BLaER1 (cell line): Measurements from ENCODE around the gene ATP11C.
"Not testable (repeated sequence)": the region's sequence is repeated elsewhere in the genome, so short reads cannot be mapped to it uniquely, and the experiment has no call there.

Source experiments
- H3K27ac ChIP-seq: shearing (Covaris generic); formaldehyde crosslinking; 2 replicates; pipeline ENCODE4 v1.8.1; 2022
- H3K27me3 ChIP-seq: shearing (Covaris generic); formaldehyde crosslinking; 2 replicates; pipeline ENCODE4 v1.8.1; 2022
- H3K36me3 ChIP-seq: shearing (Covaris generic); formaldehyde crosslinking; 2 replicates; pipeline ENCODE4 v1.8.1; 2022
- H3K4me1 ChIP-seq: shearing (Covaris generic); formaldehyde crosslinking; 2 replicates; pipeline ENCODE4 v1.8.1; 2022
- H3K4me2 ChIP-seq: shearing (Covaris generic); formaldehyde crosslinking; 2 replicates; pipeline ENCODE4 v1.8.1; 2022
- H3K4me3 ChIP-seq: shearing (Covaris generic); formaldehyde crosslinking; 2 replicates; pipeline ENCODE4 v1.8.1; 2022
- H3K9ac ChIP-seq: shearing (Covaris generic); formaldehyde crosslinking; 2 replicates; pipeline ENCODE4 v1.8.1; 2022
- H3K9me3 ChIP-seq: shearing (Covaris generic); formaldehyde crosslinking; 2 replicates; pipeline ENCODE4 v1.8.1; 2022
- H4K20me1 ChIP-seq: shearing (Covaris generic); formaldehyde crosslinking; 2 replicates; pipeline ENCODE4 v1.8.1; 2022
- Cebpa-rat ChIP-seq: shearing (Covaris generic); IDR thresholded peaks from 2 replicates; pipeline ENCODE4 v1.8.1; 2022

Gene ATP11C

DNA sequence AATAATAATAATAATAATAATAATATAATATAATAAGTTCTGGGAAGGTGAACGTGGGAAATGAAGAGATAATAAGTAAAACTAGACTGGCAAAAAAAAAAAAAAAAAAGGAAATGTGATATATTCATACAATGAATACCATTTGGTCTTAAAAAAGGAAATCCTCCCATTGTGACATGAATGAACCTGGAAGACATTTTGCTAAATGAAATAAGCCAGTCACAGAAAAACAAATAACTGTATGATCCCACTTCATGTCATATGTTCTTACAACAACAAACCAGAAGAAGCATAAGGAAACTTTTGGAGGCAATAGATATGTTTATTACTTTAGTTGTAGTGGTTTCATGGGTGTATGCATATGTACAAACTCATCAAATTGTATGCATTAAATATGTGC lies 63.1 kb downstream of the ATP11C start:
- Histone ChIP-seq H3K9ac (no peak overlapping the region), H3K27ac (no peak overlapping the region), H3K4me2 (no peak overlapping the region), H4K20me1 (peaks cover 36% of the 10 kb centered on the region), H3K4me3 (no peak overlapping the region), H3K36me3 (0 out of 2 replicates have a peak, but pooled peaks cover 4% of the 10 kb centered on the region), H3K27me3 (peaks cover 42% of the 10 kb centered on the region), H3K4me1 (no peaks in the 10 kb centered on the region), H3K9me3 (no peaks in the 10 kb centered on the region)
- no peak for TF ChIP-seq Cebpa-rat

DNA sequence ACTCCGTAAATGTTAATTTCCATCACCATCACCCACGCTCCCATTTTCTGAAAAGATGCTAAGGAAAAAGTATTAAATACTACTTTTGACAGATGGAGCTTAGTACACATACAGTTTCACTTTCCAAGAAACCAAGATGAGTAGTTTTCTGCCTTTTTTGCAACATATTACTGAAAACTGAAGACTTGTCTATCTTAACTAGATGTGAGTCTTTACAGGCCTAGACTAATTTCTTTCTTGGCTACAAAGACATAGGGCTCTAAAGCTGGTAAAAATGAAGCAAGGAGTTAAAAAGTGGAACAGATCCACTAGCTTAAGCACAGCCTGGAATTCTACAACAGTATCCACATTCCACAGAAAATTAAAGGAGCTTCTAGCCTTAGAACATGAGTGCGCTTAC lies 68.2 kb downstream of the ATP11C start:
- no peaks in the 10 kb centered on the region for H3K9me3 ChIP-seq
- no peak overlapping the region for H3K27ac ChIP-seq
- H3K36me3 ChIP-seq = peaks cover 12% of the 10 kb centered on the region; the same call in 1 of the 2 replicates
- no peak overlapping the region for H3K4me2 ChIP-seq
- H3K4me1 ChIP-seq = no peaks in the 10 kb centered on the region
- peaks cover 48% of the 10 kb centered on the region for H4K20me1 ChIP-seq
- H3K4me3 ChIP-seq = no peak overlapping the region
- peaks cover 41% of the 10 kb centered on the region for H3K27me3 ChIP-seq
- H3K9ac ChIP-seq = no peak overlapping the region
- TF ChIP-seq Cebpa-rat = no peak

DNA sequence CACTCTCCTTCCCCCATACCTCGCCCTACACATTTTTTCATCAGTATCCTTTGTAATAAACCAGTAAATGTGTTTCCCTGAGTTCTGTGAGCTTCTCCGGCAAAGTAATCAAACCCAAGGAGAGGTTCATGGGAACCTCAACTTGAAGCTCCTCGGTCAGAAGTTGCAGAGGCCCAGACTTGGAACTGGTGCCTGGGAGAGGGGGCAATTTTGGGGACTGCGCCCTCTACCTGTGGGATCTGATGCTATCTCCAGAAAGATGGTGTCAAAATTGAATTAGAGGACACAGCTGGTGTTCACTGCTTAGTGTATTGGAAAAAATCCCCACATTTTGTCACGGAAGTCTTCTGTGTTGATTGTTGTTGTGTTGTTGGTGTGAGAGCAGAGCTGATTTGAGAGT lies 70.6 kb downstream of the ATP11C start:
- Histone ChIP-seq H3K27me3 (peaks cover 43% of the 10 kb centered on the region), H3K36me3 (peaks cover 12% of the 10 kb centered on the region; the same call in 1 of the 2 replicates), H3K4me2 (no peak overlapping the region), H3K4me3 (no peak overlapping the region), H3K9ac (no peak overlapping the region), H3K27ac (no peak overlapping the region), H3K4me1 (no peaks in the 10 kb centered on the region), H3K9me3 (no peaks in the 10 kb centered on the region), H4K20me1 (peaks cover 47% of the 10 kb centered on the region)
- TF ChIP-seq Cebpa-rat = no peak

DNA sequence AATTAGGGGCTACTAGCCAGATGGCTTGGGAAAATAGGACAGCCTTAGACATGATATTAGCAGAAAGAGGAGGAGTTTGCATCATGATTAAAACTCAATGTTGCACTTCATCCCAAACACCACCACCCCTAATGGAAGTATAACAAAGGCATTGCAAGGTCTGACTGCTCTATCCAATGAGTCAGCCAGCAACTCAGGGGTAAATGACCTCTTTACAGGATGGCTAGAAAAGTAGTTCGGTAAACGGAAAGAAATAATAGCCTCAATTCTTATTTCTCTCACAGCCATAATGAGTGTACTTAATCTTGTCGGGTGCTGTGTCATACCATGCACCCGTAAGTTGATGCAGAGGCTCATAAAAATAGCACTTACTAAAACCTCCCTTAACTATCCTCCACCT lies 76.0 kb downstream of the ATP11C start:
- H3K9ac ChIP-seq = not testable (repeated sequence)
- peaks cover 51% of the 10 kb centered on the region for H4K20me1 ChIP-seq

DNA sequence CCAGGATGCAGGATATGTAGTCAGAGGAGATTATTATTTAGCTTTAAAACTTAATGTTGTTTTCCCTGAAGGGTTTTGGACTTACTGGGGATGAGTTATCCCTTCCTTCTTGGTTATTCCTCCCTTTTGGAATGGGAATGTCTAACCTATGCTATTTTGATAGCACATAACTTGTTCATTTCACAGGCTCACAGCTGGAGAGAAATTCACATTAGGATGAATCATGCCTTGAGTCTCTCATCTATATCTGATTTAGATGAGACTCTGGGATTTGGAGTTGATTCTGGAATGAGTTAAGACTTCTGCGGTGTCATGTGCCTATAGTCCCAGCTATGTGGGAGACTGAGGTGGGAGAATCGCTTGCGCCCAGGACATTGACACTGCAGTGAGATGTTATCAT lies 81.1 kb downstream of the ATP11C start:
- Histone ChIP-seq H3K9ac (no peak overlapping the region), H3K27me3 (peaks cover 92% of the 10 kb centered on the region), H4K20me1 (peaks cover 77% of the 10 kb centered on the region), H3K36me3 (no peaks in the 10 kb centered on the region), H3K4me1 (peaks cover 25% of the 10 kb centered on the region), H3K27ac (no peak overlapping the region), H3K9me3 (peaks cover 4% of the 10 kb centered on the region; the same call in 1 of the 2 replicates), H3K4me3 (no peak overlapping the region), H3K4me2 (no peak overlapping the region)
- TF ChIP-seq Cebpa-rat = no peak

More for the DNA sequence above, 76.0 kb downstream of the ATP11C start:
- Histone ChIP-seq H3K4me1 (peaks cover 24% of the 10 kb centered on the region), H3K27me3 (peaks cover 61% of the 10 kb centered on the region)
- H3K4me3 ChIP-seq, H3K36me3 ChIP-seq, H3K4me2 ChIP-seq, H3K9me3 ChIP-seq, H3K27ac ChIP-seq: not testable (repeated sequence)

DNA sequence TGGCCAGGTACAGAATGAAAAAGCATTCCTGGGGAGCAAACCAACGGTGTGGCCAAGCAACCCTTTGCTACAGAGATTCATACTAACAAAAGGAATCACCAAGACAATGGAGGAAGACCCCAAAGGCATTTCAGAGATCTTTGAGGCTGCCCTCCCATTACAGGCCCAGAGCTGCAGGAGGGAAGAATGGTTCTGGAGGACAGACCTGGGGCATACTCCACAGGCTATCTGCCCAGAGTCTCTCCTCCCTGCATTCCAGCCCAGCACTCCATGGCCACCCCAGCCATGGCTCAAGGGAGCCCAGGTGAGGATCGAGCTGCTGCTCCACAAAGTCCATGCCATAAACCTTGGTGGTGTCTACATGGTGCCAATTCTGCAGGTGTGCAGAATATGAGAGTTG lies 81.9 kb downstream of the ATP11C start:
- peaks cover 92% of the 10 kb centered on the region for H3K27me3 ChIP-seq
- H3K9ac ChIP-seq = no peak overlapping the region
- peaks cover 1% of the 10 kb centered on the region; the same call in 1 of the 2 replicates for H3K9me3 ChIP-seq
- no peak overlapping the region for H3K4me3 ChIP-seq
- no peak overlapping the region for H3K27ac ChIP-seq
- TF ChIP-seq Cebpa-rat = no peak
- no peak overlapping the region for H3K4me2 ChIP-seq
- no peaks in the 10 kb centered on the region for H3K36me3 ChIP-seq
- peaks cover 85% of the 10 kb centered on the region for H4K20me1 ChIP-seq
- H3K4me1 ChIP-seq = peaks cover 27% of the 10 kb centered on the region

DNA sequence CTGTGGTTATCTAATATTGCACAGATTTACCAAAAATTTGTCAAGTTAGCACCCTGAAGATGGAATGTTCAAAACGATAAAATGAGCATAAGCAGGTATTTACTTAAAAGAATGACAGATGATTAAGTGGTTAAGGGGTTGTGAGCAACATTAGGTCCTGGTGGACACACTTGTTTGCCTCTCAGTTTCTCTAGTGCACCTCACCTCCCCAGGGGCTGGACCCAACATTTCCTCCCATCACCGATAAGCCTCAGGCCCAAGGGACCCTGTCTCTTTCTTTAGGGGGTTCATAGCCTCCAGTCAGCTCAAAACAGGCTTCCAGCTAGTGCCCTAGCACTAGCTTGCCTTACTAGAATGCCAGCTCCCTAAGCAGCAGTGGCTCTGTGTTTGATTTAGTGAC lies 88.0 kb downstream of the ATP11C start:
- Histone ChIP-seq H3K9ac (no peak overlapping the region; the same call in 1 of the 2 replicates), H3K4me2 (peak overlapping the region; percentile 65), H3K27ac (no peak overlapping the region), H3K4me3 (no peak overlapping the region), H3K9me3 (0 out of 2 replicates have a peak, but pooled peaks cover 2% of the 10 kb centered on the region), H4K20me1 (peaks cover 81% of the 10 kb centered on the region), H3K36me3 (no peaks in the 10 kb centered on the region), H3K27me3 (peaks cover 86% of the 10 kb centered on the region), H3K4me1 (peaks cover 33% of the 10 kb centered on the region)
- no peak for TF ChIP-seq Cebpa-rat

DNA sequence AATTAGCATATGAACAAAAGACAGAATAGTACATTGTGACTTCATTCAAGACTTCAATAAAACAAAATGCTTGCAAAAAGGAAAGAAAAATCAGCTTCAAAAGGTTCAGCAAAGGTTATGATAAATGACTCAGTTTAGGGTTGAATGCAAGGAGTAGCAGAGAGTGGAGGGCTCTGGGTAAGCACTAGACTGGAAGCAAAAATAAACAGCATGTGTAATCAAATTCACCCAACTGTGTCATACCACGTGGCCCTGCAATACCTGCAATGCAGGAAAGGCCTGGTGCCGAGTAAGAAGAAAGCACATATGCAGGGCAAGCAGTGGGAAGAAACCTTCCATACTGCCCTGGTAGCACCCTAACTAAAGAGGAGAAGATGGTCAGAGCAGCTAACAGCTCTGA lies 88.7 kb downstream of the ATP11C start:
- no peaks in the 10 kb centered on the region for H3K36me3 ChIP-seq
- H3K4me3 ChIP-seq = no peak overlapping the region
- no peak for TF ChIP-seq Cebpa-rat
- peaks cover 9% of the 10 kb centered on the region for H3K9me3 ChIP-seq
- peaks cover 86% of the 10 kb centered on the region for H3K27me3 ChIP-seq
- H4K20me1 ChIP-seq = peaks cover 74% of the 10 kb centered on the region
- no peak overlapping the region for H3K9ac ChIP-seq
- H3K27ac ChIP-seq = no peak overlapping the region
- H3K4me2 ChIP-seq = peak overlapping the region; percentile 65
- H3K4me1 ChIP-seq = peaks cover 33% of the 10 kb centered on the region

DNA sequence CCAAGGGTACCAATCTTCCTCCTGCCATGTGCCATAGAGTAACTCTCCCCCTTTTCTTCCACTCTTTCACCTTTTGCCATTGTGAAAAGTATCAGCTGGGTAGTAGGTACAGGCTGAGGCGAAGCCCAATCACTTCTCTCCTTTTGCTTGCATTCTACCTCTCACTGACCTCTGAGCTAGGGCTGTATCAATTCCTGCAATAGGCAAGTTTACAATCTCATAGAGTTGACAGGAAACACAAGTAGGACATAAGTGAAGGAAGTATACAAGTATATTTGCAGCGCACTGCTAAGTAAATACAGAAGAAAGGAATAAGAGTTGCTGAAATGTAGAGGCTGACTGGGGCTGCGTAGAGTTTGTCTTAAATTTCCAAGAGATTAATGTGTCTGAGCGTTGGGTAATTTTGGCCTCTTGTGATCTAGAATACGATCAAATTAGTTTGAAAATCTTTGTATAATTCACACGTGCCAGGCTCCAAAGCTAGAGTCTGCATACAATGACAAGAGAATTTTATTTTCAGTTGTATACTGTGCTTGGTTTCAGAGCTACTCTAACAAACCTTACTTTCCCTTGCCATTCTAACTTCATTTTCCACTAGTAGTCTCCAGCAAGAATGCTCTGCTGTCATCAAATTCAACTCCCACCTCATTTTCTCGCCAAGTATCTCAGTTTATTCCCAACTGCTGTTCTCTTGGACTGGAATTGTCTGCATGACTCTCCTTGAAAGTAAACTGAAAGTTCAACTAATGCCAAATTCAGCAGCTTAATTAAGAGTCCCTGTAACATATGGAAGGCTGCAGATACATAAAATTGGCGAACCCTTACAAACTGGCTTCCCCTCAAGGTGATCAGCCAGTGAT lies 90.3 kb downstream of the ATP11C start:
- Histone ChIP-seq H3K36me3 (no peaks in the 10 kb centered on the region), H4K20me1 (peaks cover 62% of the 10 kb centered on the region), H3K9ac (no peak overlapping the region), H3K9me3 (peaks cover 20% of the 10 kb centered on the region), H3K4me1 (peaks cover 33% of the 10 kb centered on the region), H3K27me3 (peaks cover 80% of the 10 kb centered on the region), H3K4me2 (no peak overlapping the region), H3K27ac (no peak overlapping the region), H3K4me3 (no peak overlapping the region)
- no peak for TF ChIP-seq Cebpa-rat

DNA sequence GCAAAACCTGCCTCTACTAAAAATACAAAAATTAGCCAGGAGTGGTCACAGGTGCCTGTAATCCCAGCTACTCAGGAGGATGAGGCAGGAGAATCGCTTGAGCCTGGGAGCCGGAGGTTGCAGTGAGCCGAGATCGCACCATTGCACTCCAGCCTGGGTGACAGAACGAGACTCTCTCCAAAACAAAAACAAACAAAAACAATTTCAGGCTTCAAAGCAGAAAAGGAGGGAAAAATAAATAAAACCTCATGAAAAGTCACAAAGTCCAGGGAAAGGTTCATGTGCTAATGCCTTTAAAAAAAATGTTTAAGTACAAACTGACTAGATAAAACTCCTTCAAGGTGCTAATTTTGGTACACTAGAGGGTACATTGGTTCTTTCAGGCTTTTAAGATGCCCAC lies 96.5 kb downstream of the ATP11C start:
- not testable (repeated sequence) for H3K27ac ChIP-seq, H3K4me3 ChIP-seq, H3K9ac ChIP-seq, H3K36me3 ChIP-seq, H3K4me2 ChIP-seq
- H4K20me1 ChIP-seq = peaks cover 51% of the 10 kb centered on the region
- H3K4me1 ChIP-seq = peaks cover 33% of the 10 kb centered on the region
- peaks cover 76% of the 10 kb centered on the region for H3K27me3 ChIP-seq
- H3K9me3 ChIP-seq = peaks cover 20% of the 10 kb centered on the region
